GM12874 (cell line): ENCODE results near the gene ZGPAT.

Source experiments
- CTCF ChIP-seq: IDR thresholded peaks from 2 replicates; pipeline ENCODE4 v1.5.1; 2011; ENCODE audit warnings: low read depth, mild to moderate bottlenecking, control low read depth, low read length, moderate library complexity; ENCODE audit not compliant: insufficient read depth

The ZGPAT gene

GRCh38 chr20:63738687-63739129 lies 30.9 kb downstream of the ZGPAT start:
- no peak for TF ChIP-seq CTCF

- TF ChIP-seq CTCF = no peak
Measured at GRCh38 chr20:63739130-63740069, 31.6 kb downstream of the ZGPAT start, which contains the start of gene SLC2A4RG. SLC2A4RG (plus strand) TSS chr20:63739776; CDS start chr20:63739913, 137 bp downstream.

- TF ChIP-seq CTCF = no peak
Measured at GRCh38 chr20:63740070-63740626, 32.3 kb downstream of the ZGPAT start.

GRCh38 chr20:63740627-63741353 lies 33.0 kb downstream of the ZGPAT start:
- no peak for TF ChIP-seq CTCF

- TF ChIP-seq CTCF = no peak
Measured at GRCh38 chr20:63741354-63741675, 33.5 kb downstream of the ZGPAT start.

GRCh38 chr20:63741676-63742380 lies 34.0 kb downstream of the ZGPAT start:
- TF ChIP-seq CTCF = no peak
